ENCODE measurements around the gene KCND2. TPM values are rescaled to one million over a fixed set of nuclear protein-coding genes. Genes with fewer than 3 reads are reported as not detected.

Gene KCND2
- total RNA-seq, 1 donor from 2014 or later, result 0.61 TPM

DNA sequence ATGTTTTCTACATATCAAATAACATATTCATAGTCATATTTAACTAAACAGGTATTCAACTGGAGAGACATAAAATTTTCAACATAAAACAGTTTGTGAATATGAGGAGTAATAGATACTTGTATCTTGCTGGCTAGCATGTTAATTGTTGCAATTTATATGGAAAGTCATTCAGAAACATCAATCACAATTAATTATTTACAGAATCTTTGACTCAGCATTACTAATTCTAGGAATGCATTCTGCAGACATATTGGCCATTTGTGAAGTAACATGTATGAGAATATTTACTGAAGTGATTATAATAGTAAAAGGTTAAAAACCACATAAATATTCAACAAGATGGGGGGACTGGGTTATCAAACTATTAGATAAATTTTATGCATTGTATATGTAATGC, 381.3 kb downstream of the KCND2 start:
- intact Hi-C loops (cut with DNase I), result no loop called here
- H3K27ac ChIP-seq, result no peak overlapping the region
- TF ChIP-seq, protein P1, sequence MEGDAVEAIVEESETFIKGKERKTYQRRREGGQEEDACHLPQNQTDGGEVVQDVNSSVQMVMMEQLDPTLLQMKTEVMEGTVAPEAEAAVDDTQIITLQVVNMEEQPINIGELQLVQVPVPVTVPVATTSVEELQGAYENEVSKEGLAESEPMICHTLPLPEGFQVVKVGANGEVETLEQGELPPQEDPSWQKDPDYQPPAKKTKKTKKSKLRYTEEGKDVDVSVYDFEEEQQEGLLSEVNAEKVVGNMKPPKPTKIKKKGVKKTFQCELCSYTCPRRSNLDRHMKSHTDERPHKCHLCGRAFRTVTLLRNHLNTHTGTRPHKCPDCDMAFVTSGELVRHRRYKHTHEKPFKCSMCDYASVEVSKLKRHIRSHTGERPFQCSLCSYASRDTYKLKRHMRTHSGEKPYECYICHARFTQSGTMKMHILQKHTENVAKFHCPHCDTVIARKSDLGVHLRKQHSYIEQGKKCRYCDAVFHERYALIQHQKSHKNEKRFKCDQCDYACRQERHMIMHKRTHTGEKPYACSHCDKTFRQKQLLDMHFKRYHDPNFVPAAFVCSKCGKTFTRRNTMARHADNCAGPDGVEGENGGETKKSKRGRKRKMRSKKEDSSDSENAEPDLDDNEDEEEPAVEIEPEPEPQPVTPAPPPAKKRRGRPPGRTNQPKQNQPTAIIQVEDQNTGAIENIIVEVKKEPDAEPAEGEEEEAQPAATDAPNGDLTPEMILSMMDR (IDR thresholded peaks at IDR 0.05), result no peak
- H3K27me3 ChIP-seq, result no peaks in the 10 kb centered on the region
- H3K9me3 ChIP-seq, result no peaks in the 10 kb centered on the region
- no peaks in the 10 kb centered on the region for H3K36me3 ChIP-seq
- H3K4me1 ChIP-seq, result no peaks in the 10 kb centered on the region
- no peak for ATAC-seq
- DNase-seq, result no peak
- H3K4me3 ChIP-seq, result no peak overlapping the region

DNA sequence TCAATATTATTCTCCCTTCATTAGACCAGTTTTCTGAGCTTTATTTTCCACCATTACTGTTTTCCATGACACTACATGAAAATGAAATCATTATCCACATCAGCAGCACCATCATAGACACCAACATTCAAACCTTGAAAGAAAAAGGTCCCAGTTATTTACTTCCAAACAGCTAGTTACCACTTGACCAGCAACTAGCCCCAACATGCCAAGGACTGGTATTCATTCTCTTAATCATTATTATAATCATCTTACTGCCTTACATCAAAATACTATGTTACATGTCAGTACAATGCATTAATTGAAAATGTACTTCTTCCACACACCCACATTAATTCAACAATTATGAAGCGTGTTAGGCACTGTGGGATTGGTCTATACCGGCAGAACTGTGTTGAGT, 385.5 kb downstream of the KCND2 start:
- intact Hi-C loops (cut with DNase I), result no loop called here
- H3K27me3 ChIP-seq, result no peaks in the 10 kb centered on the region
- no peak for ATAC-seq
- TF ChIP-seq, protein P1 (IDR thresholded peaks at IDR 0.05), result no peak
- H3K36me3 ChIP-seq, result no peaks in the 10 kb centered on the region
- H3K27ac ChIP-seq, result no peak overlapping the region
- DNase-seq, result no peak
- no peak overlapping the region for H3K4me3 ChIP-seq
- H3K9me3 ChIP-seq, result no peaks in the 10 kb centered on the region
- no peaks in the 10 kb centered on the region for H3K4me1 ChIP-seq

DNA sequence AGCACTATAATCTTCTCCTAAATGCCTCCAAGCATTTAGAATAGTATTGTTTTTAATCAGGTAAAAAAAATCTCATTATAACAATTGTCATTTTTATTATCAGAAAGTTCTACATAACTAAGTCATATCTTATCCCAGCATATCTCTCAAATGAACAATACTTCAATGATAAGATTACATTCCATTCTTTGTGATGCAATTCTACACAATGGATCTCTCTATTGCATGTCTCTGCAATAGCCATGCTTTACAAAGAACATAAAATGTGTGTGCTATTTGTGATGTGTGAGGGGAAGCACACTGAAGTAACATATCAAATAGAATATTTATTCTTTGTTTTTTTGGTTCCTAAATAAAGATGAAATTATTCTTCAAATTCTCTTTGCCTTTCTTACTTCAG, 389.3 kb downstream of the KCND2 start:
- no peak for DNase-seq
- Histone ChIP-seq H3K4me3 (no peak overlapping the region), H3K27me3 (no peaks in the 10 kb centered on the region), H3K36me3 (no peaks in the 10 kb centered on the region), H3K9me3 (no peaks in the 10 kb centered on the region), H3K27ac (no peak overlapping the region), H3K4me1 (no peaks in the 10 kb centered on the region)
- TF ChIP-seq, protein P1 (IDR thresholded peaks at IDR 0.05), result no peak
- ATAC-seq, result no peak
- intact Hi-C loops (cut with DNase I), result no loop called here

GRCh38 chr7:120665068-120665467, 392.1 kb downstream of the KCND2 start:
- intact Hi-C loops (cut with DNase I), result no loop called here
- no peaks in the 10 kb centered on the region for H3K9me3 ChIP-seq
- DNase-seq (no peak), ATAC-seq (no peak)
- TF ChIP-seq, protein P1 (IDR thresholded peaks at IDR 0.05), result no peak
- H3K4me3 ChIP-seq, result no peak overlapping the region
- H3K27me3 ChIP-seq, result no peaks in the 10 kb centered on the region
- no peak overlapping the region for H3K27ac ChIP-seq
- no peaks in the 10 kb centered on the region for H3K36me3 ChIP-seq
- no peaks in the 10 kb centered on the region for H3K4me1 ChIP-seq

- Histone ChIP-seq H3K27me3 (no peaks in the 10 kb centered on the region), H3K36me3 (no peaks in the 10 kb centered on the region), H3K27ac (no peak overlapping the region), H3K4me1 (no peaks in the 10 kb centered on the region), H3K9me3 (no peaks in the 10 kb centered on the region), H3K4me3 (no peak overlapping the region)
- intact Hi-C loops (cut with DNase I), result no loop called here
- ATAC-seq (no peak), DNase-seq (no peak)
- TF ChIP-seq, protein P1 (IDR thresholded peaks at IDR 0.05), result no peak
Observed at GRCh38 chr7:120675076-120675475, 402.1 kb downstream of the KCND2 start.

DNA sequence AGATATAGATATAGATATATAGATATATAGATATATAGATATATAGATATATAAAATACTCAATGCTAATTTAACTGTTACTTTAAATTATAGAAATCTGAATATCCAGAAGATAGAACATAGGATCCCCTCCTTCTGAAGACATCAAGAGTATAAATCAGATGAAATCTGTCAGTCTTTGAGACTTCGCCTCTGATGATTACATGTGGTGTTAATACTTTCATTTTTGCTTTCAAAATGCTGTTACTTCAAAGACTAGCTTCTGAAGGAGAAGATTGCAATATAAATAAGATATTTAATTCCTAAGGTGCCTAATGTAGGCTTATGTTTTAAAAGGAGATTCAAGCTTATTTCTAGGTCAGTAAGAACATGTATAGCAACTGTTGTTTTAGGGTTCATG, 404.6 kb downstream of the KCND2 start:
- intact Hi-C loops (cut with DNase I), result no loop called here
- Histone ChIP-seq H3K4me3 (no peak overlapping the region), H3K27ac (no peak overlapping the region), H3K4me1 (no peaks in the 10 kb centered on the region), H3K9me3 (no peaks in the 10 kb centered on the region), H3K36me3 (no peaks in the 10 kb centered on the region), H3K27me3 (no peaks in the 10 kb centered on the region)
- TF ChIP-seq, protein P1 (IDR thresholded peaks at IDR 0.05), result no peak
- no peak for ATAC-seq
- DNase-seq, result no peak
